GM18861 (cell line): ENCODE data around the gene ZC3H4.
"Not testable (repeated sequence)": the region's sequence is repeated elsewhere in the genome, so short reads cannot be mapped to it uniquely, and the experiment has no call there.

Experiments used
- ATAC-seq: cut with Tn5 transposase; IDR thresholded peaks from one replicate; pipeline ENCODE4 v1.9.1; 2021; ENCODE audit not compliant: unreplicated experiment

The ZC3H4 gene

GRCh38 chr19:47112997-47113849 lies at the start of gene ZC3H4:
ZC3H4 (minus strand) TSS chr19:47113776; CDS start chr19:47112584, 1,192 bp downstream.
- ATAC-seq = peak; percentile 75

DNA sequence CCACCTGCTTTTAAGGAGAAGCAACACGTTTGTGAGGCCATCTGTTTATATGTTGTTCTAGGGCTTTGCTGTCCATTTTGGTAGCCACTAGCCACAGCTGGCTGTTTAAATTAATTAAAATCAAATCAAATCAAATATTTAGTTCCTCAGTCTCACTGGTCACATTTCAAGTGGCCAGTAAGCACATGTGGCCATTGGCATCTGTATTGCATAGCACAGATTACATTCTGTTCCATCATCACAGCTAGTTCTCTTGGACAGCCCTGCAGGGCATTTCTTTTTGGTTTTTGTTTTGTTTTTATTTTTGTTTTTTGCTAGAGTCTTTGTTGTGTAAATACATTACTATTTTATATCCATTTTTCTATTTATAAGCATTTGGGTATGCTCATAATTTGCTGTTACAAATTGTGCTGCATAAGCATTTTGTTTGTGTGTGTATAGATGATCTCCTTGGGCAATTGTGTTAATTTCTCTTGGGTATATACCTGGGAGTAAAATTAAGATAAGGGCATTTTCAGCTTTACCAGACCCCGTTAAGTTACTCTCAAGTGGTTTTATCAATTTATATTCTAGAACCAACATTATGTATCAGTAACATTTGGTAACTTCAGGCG lies 48.4 kb upstream of the ZC3H4 start:
- no peak for ATAC-seq

- ATAC-seq = no peak
Measured at GRCh38 chr19:47158879-47159503, 45.4 kb upstream of the ZC3H4 start.

DNA sequence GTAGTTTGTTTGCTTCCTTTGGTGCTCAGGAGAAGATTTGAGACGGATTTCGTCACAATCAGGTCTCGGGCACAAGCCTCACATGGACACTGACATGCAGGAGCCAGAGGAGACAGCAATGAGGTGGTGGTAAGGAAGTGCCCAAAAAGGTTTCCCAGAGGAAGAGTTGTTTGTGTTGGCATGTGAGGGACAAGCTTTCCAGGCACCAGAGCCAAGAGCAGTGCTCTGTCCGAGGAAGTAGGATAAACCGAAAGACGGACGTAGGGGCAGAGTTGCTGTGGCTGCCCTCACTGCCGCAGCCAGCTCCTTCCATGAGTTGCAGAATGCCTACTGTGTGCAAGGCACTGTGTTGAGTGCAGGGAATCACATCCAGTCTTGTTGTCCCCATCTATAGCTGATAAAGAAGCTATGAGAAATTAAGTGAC lies 44.8 kb upstream of the ZC3H4 start:
- ATAC-seq = no peak

DNA sequence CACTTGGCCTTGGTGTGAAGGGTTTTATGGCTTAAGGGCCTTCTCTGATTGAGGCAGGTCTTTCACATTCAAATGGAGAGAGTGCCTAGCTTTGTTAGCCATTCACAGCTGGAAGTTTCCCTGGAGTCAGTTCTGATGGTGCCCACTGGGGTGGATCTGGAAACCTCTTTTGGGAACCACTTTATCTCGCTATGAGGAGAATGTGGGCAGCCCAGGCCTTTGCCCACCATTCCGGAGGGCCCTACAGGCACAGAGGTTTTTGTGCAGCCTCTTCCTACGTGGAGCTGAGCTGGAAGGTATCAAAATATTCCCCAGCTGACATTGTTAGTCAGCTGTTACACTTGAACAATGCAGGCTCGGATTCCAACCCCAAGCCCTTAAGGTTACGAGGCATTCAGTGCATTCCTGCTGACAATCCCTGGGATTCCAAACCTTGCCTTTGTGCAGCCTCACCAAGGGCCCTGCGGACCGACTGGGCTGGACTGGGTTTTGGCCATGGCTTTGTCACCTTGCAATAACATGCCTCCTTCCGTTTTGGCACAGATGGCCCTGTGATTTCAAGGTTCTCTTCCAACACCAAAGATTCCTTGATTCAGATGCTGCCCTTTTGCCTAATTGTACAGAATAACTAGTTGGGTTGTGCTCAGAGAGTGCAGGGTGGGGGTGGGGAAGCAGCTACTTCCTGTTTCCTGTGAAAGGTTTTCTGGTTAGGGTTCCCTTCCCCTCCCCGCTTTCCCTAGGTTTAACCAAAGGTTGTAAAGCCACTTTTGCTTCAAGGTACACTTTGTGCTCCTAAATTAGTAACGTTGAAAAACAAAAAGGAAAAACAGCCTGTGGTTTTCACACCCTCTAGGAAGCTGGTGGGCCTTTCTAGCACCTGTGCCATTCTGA lies 44.1 kb upstream of the ZC3H4 start:
- ATAC-seq = no peak

GRCh38 chr19:47156861-47157430 lies 43.4 kb upstream of the ZC3H4 start:
- ATAC-seq = no peak

DNA sequence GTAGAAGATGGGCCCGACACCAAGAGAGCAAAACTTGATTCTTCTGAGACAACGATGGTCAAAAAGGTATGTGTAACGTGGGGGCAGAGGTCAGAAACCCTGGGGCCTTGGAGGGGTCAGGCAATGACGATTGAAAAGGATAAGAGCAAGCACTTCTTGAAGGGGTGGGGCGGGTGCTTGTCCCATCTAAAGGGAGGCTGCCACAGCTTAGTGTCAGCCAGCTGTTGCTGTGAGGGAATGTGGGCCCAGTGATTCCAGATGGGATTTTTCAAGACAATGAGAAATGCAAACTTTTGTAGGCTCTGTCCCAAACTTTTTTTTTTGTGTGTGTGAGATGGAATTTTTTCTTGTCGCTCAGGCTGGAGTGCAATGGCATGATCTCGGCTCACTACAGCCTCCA lies 41.6 kb upstream of the ZC3H4 start:
- ATAC-seq = no peak

GRCh38 chr19:47153266-47153665 lies 39.7 kb upstream of the ZC3H4 start:
- ATAC-seq = no peak

- no peak for ATAC-seq
Measured at GRCh38 chr19:47152632-47153031, 39.1 kb upstream of the ZC3H4 start.

DNA sequence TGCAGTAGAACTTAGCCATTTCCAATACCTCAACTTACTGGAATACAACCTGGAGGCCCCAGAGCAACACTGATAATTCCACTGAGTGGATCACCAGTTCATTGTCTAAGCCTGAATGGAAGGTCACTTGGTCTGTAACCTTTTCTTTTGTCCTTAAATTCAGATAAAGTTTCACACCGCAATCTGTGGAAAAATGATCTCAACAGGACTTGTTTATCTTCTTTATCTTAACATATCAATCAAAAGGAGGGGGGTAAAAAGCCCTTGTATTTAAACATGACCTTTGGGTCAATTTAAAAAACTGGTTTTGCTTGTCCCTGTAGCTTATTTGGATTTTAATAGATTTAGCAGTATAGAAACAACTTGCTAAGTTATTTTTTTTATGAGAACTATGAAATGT lies 38.6 kb upstream of the ZC3H4 start:
- no peak for ATAC-seq

DNA sequence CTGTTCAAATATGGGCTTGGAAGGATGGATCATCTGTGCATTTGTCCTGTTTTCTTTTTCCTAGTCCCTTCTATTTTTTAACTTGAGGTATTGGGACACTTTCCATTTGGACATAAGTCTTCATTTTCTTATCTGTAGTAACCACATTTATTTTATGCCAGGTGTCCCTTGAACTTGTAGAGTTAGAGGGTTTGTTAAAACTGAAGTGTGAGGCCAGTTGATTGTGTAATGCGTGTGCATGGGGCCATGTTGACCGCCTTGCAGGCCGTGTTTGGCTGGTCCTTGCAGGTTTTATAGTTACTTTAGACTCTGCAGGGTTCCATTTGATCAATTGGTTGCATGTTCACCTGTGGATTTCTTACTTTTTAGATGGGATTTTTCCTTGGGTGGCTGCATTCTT lies 38.1 kb upstream of the ZC3H4 start:
- ATAC-seq = no peak

- ATAC-seq = no peak
Measured at GRCh38 chr19:47146920-47147319, 33.3 kb upstream of the ZC3H4 start.

DNA sequence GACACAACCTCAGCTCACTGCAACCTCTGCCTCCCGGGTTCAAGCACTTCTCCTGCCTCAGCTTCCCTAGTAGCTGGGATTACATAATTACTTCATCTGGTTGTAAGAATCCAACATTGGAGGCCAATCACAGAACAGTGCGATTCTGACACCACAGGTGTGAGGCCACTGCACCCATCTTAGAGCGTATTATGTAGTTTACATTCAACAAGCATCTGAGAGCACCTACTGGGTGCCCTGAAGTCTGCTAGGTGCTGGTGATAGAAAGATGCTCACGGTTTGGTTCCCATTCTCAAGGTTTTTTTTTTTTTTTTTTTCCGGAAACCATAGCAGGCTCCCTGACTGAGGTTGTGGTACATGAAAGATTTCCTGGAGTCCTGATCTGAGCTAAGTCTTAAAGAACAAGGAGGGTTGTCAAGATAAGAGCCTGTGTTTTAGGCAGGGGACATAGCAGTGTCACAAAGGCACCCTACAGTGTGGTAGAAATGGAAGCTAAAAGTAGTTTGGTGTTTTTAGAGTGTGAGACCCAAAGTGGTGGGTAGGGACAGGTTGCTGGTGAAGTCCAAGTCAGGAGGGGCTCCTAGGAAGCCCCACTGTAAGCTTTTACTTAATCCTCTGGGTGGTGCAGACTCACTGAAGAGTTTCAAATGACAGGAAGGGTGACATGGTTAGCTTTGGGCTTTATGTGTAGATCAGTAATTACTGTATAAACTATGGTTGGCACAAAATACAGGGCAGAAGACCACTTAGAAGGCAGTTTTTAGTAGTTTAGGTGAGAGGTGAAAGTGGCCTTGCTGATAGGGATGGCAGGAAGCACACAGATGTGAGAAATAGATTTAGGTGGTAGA lies 32.3 kb upstream of the ZC3H4 start:
- no peak for ATAC-seq

- ATAC-seq = no peak
Measured at GRCh38 chr19:47144630-47145029, 31.1 kb upstream of the ZC3H4 start.

DNA sequence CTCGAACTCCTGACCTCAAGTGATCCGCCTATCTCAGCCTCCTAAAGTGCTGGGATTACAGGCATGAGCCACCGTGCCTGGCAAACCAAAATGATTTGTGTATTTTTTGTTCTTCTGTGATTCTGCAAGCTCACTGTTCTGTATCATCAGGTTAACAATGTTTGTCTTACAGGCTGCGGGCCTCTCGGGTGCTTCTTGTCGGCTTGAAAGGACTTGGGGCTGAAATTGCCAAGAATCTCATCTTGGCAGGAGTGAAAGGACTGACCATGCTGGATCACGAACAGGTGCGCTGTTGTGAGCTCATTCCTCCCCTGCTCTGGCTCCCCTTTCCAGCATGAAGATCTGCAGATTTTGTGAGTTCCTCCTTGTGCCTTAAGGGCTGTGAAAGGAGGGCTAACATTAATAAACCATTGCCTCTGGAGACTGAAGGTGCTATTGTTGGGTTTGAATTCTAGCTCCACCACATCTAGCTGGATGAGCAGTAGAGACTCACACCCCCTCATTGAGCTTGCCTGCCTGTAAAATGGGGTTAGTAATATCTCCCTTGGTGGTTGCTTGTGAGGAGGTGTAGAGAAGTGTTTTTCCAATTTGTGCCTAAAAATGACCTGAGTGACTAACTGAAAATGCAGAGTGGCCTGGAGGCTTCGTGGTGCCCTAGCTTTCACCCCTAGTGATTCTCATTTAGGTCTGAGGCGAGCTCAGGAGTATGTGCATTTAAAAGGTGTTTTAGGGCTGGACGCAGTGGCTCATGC lies 29.9 kb upstream of the ZC3H4 start:
- no peak for ATAC-seq

DNA sequence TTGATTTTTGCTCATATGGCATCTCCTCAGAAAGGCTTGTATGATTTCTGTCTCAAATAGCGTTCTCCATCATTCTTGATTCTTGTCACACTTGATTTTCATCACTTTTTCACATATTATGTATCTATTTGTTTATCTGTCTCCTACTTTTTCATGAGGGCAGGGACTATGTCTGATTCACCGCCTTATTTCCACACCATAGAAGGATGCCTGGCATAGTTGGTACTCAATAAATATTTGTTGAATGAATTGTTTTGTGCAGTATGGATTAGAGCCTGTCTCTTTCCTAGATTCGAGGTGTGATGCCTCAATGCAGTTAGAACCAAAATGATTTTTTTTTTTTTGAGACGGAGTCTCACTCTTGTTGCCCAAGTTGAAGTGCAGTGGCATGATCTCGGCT lies 29.2 kb upstream of the ZC3H4 start:
- ATAC-seq = no peak

- no peak for ATAC-seq
Measured at GRCh38 chr19:47141695-47142094, 28.1 kb upstream of the ZC3H4 start.

DNA sequence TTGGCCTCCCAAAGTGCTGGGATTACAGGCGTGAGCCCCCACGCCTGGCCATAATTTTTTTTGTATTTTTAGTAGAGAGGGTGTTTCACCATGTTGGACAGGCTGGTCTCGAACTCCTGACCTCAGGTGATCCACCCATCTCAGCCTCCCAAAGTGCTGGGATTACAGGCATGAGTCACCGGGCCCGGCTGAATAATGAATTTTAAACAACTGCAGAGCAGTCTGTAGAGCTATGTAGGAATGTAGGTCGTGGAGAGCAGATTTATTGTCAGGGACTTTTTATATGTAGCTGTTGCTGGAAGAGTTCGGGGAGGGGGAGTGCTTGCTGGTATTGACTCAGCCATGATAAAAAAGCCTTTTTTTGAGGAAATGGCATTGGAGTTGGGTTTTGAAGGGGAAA lies 27.7 kb upstream of the ZC3H4 start:
- not testable (repeated sequence) for ATAC-seq

DNA sequence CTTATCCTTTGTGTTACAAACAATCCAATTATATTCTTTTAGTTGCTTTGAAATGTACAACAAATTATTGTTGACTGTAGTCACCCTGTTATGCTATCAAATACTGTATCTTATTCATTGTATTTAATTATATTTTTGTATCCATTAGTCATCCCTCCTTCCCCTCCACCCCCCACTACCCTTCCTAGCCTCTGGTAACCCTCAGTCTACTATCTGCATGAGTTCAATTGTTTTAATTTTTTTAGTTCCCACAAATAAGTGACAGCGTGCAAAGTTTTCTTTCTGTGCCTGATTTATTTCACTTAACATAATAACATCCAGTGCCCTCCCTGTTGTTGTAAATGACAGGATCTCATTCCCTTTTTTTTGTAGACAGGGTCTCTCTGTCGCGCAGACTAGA lies 21.6 kb upstream of the ZC3H4 start:
- ATAC-seq = no peak
